GM21360 (cell line): ENCODE data around the gene SKAP2.
A peak's percentile ranks its signal among the peaks of the same experiment; 100 is the strongest.
"Not testable (repeated sequence)": the region's sequence is repeated elsewhere in the genome, so short reads cannot be mapped to it uniquely, and the experiment has no call there.

ENCODE experiments used
- ATAC-seq: cut with Tn5 transposase; IDR thresholded peaks from one replicate; pipeline ENCODE4 v1.9.1; 2021; ENCODE audit warnings: mild to moderate bottlenecking, moderate library complexity; ENCODE audit not compliant: unreplicated experiment

The SKAP2 gene

DNA sequence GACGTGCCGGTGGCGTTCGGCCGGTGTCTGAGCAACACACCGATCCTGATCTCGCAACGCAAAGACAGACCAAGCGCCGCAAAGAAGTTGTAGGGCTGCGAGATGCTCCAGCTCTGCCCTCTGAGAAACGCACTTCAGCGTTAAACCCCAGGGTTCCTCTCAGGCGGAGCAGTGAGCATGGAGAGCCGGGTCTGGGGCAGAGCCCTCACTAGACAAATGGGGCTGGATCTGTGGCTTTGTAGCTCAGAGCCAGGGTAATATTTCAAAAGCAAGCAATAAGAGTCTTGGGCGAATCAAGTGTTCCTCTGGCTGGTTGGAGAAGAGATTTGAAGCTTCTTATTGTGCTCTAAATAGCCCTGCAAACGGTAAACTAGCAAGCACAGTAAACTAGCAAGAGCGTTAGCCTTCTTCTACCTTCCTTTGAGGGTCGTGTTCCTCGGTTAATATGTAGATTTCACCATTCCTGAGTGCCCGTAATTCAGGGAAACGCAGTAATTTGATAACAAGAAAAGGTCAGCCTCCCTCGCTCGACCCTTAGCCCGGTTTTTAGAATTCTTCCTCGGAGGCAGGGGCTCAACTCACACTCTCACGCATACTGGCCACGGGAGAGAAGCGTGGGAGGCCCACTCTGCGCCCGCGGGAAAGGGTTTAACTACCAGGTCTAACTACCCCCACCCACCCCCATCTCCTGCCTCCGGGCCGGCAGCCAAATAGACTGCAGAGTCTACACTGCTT, 6.7 kb downstream of the SKAP2 start:
- peak; percentile 52 for ATAC-seq

DNA sequence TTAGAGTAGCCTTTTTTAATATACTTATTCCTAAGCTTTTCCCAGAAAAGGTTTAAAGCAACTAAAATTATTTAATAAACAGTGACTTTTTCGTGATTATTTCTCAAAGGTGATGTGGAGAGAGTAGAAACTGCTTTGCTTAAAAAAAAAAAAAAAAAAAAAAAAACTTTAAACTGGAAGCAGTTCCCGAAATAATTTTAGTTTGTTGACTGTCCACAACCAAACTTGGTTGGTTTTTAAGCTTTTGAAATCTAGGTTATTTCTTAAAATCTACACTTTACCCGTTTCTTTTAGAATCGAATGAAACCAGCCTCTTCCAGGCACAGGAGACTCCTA, 7.3 kb downstream of the SKAP2 start:
- no peak for ATAC-seq

DNA sequence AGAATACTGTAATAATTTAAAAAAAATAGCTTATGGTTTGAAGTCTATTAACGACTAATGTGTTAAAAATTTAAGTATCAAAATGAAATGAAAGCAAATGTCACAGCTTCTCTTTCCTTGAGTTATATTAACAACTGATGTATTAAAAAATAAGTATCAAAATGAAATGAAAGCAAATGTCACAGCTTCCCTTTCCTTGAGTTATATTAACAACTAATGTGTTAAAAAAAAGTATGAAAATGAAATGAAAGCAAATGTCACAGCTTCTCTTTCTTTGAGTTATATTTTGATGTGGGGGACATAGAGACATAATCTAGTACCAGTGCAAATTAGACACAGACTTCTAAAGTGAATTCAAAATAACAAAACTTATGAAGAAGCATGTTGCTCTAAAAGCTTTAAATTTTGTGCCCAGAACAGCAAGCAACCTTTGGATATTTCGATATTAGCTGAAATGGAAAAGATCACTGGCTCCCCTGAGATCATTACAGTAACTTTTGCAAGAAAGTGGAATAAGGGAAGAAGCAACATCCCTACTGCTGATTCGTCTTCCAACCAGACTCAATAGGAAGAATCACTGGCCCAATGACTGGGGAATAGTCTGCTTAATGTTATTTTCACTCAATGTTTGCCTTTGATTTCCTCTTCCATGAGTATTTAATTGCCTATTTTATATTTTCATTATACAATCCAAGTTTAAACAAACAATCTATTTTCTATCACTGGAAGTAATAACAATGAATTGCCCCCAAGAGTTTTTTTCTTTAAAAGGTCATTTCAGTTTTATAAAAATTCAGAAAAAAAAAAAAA, 8.0 kb downstream of the SKAP2 start:
- no peak for ATAC-seq

DNA sequence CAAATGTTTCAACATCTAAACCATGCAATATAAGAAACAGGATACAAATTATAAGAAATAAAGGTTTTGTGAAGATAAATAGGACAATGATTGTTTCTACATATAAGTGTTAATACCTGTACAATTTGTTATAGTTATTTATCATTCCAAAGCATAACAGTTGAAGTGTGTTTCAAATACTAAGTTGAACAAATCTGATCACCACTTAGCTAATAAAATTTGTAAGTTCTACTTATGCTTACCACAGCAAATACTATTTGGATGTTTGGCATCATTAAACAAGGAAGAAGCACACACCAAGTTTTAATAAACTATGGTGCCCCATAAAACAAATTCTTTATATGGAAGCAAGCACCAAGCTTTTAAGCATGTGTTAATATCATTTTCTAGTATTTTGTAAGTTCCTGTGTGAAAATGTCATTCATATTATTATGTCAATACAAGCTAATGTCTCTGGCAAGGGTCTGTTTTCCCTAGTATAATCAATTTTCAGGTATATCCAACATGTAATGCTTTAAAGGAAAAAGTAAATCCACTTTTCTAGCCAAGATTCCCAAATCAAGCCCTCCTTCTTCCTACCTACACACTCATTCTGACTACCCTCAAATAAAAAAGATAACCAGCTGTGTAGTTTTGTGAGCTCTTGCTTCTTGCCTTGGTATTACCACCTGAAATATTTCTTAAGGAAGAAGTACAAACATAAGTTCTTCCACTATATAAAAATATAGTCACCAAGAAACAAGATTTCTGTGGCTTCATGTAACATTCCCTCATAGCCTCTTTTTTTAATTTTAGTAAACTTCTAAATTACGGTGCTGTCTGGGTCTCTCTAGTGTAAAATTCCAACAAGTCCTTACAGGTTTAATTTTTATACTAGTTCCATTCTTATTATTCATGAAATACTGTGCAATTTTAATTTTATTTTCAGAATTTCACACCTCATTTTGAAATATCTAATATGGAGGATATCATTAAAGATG, 9.2 kb downstream of the SKAP2 start:
- no peak for ATAC-seq

DNA sequence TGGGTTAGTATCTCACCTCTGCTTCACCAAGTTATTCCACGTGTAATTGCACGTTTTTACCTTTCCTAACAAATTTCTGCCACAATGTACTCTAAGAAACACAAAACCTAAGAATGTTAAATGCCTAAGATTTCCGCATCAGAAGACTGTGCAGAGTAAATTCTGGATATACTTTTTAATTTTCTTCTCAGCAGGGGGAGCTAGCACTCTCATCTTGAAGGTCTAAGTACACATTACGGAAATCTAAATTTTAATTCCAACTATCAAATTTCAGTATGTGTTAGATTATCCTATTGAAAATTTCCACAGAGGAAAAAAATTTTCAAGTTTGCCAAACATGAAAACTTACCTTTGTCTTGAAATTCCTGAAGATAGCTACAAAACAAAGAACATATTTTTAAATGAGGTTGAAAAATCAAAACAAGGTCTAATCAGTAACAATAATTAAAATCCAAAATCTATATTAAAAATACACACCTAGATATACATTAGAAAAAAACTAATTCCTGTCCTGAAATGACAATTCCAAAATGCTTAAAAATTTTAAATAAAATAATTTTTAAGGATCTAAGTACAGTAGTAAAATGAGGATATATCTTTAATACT, 10.5 kb downstream of the SKAP2 start:
- ATAC-seq: no peak

DNA sequence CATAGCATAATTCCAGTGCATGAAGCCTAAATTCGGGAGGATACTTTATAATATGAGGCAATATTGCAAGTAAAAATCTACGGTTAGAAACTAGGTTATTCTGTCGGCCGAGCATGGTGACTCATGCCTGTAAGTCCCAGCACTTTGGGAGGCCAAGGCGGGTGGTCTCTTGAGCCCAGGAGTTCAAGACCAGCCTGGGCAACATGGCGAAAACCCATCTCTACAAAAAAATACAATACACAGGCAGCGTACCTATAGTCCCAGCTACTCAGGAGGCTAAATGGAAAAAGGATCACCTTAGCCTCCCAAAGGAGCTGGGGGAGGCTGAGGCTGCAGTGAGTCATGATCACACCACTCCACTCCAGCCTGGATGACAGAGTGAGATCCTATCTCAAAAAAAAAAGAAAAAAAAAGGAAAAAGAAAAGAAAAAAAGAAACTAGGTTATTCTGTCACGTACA, 14.2 kb downstream of the SKAP2 start:
- no peak for ATAC-seq

DNA sequence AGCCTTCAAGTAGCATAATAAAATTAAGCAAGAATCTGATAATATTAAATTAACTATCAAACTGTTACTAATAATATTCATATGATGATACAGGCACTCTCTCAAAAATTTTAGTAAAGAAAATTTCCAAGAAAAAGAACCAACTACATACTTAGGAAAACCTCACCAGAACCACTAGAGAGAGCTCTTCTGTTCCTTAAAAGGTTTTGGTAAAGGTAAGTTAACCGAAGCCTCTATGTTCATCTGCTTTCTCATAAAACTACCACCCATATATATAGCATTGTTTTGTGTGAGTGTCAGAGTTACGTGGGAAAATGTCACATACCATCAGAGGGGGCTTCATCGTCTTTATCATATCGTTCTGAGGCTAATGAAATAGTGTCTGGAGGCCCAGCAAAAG, 20.7 kb downstream of the SKAP2 start:
- ATAC-seq: no peak

DNA sequence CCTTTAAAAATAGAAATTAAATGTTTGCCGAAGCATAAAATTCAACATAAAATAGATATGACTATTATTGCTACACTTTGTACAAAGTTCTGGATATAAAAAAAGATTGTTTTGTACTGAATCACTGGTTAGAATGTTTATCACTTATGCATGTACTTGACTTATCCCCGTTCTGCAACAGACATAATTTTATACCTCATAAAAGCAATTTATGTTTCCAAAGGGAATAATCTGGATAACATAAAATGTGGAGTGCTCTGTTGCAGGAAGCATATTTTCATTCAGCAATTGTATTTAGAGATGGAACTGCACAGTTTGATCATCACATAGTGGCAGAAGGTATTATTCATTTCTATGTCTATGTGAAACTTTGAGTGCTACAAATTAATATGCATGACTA, 21.5 kb downstream of the SKAP2 start:
- ATAC-seq: no peak

DNA sequence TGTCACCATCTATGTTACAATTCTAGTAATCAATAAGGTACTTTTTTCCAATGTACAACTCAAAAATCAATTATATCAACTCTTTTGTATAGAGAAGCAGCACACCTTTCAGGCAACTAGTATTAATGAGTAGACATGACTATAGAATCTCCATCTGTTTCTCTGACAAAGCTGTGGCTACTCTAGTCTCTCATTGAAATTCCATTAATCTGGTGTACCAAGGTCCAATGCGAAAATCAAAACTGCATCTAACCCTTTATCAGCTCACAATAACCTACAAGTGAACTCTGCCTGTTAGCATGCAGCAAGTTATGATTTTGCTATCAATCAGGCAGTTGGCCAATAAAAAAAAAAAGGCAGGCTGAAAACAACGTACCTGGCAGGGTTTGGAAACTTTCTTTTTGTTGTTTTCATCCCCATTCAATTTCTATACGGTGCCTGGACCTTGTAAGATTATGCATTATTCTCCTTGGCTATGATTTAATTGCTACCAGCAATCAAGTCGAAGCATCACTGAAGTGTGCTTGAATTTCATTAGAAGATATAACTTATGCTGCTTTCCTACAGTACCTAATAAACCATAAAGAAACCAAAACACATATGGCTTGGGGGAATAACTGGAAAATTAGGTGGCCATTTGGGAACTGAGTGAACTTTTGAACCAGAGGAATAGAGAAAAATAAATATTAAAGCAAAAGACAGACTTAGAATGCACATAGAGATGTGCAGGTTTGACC, 23.2 kb downstream of the SKAP2 start:
- no peak for ATAC-seq

DNA sequence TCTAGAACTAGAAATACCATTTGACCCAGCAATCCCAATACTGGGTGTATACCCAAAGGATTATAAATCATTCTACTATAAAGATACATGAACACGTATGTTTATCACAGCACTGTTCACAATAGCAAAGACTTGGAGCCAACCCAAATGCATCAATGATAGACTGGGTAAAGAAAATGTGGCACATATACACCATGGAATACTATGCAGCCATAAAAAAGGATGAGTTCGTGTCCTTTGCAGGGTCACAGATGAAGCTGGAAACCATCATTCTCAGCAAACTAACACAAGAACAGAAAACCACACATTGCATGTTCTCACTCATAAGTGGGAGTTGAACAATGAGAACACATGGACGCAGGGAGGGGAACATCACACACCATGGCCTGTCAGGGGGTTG, 27.6 kb downstream of the SKAP2 start:
- ATAC-seq: not testable (repeated sequence)

DNA sequence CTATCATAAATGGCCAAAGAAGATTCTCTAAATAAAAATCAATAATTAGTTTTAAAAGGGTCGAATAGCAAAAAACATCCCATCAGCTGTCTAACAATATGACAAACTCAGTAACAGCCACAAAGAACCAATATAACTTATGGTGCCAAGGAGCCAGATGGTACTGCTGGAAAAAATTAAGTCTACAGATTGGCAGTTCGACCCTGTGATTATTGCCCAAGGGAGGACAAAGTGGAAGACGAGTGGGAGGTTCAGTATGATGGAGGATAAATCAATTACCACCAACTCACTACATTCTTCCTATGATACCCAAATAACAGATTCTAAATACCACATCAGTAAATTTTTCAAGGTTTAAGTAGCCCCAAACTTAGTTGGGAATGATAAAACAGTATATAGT, 49.0 kb downstream of the SKAP2 start:
- ATAC-seq: no peak

DNA sequence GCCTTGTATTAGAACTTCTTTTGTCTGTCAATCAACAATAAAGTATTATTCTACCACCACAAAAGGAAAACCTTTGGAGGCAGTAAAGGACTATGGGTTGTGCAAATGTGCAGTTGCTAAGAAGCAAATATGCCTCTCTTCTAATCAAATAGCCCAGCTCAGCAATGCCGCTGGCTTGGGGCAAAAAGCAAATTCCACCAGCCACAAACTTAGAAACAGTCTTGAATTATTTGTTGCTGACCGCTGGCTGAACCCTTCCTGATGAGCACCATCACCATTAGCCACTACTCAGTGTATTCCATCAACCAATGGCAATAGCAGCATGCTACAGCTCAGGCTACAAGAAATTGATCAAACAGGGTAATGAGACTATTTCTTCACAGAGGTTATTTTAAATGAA, 51.0 kb downstream of the SKAP2 start:
- no peak for ATAC-seq

DNA sequence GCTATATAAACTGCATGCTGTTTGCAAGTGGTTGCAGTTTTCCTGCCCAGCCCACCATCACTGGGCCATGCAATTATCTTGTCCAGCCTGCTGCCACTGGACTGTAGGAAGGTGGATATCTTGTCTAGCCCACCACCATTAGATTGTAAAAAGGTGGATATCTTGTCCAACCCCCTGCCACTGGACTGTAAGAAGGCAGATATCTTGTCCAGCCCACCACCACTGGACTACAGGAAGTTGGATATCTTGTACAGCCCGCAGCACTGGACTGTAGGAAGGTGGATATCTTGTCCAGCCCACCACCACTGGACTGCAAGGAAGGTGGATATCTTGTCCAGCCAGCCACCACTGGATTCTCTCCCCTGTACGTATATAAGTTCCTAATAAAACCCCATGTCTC, 69.8 kb downstream of the SKAP2 start:
- no peak for ATAC-seq

DNA sequence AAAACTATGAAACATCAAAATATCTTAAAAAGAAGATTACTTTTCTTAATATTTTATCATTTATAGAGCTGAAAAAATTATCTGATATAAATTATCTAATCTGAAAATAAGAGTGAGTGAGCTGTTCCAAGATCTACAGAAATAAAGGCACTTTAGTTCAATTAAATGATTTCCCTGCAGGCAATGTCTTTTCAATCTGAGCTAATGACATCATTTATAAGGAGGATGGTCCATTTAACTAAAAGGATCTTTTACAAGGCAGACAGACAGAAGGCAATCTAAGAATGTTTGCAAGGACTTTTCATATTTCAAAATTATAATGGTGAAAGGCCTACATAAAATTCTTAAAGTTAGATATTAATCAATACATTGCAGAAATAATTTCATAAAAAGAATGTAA, 71.8 kb downstream of the SKAP2 start:
- no peak for ATAC-seq

DNA sequence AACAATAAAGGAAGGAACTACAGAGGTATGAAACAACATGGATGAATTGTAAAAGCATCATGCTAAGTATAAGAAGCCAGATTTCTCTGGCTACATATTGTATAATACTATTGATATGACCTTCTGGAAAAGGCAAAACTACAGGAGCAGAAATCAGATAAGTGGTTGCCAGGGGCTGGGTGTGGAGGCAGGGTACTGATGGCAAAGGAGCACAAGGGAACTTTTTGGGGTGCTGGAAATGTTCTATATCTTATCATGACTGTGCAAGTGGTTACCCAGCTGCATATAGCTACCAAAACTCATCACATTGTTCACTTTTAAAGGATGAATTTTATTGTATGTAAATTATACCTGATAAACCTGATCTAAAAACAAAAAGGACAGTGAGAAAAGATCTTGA, 72.4 kb downstream of the SKAP2 start:
- no peak for ATAC-seq

DNA sequence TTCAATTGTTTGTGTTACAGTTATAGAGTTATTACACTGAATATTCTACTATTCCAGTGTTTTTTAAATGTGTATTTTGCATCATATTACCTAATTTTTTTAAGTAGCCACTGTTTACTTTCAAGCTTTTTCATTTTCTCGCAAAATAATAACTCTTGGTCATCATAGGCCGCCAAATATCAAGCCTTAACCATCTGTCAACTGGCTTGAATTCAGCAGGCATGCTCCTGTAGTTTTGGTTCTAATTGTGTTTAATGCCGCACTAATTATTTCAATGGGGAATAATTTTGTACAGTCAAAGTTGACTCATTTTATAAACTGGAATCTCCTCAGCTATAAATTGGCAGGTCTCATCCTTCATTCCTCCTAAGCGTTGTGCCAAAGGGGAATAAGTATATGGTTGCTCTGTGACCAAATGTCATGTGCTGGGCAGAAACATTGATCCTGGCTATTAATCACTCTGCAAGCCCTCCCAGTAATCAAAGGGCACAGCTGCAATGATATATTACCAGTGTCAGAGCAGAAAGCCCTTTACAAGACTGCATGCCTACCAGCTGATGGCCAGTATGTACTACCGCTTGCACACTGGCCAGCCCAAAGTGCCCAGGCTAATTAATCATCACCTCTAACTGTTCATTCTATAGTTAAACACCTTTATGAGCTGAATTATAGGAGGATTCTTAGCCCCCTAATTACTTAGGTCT, 74.8 kb downstream of the SKAP2 start:
- no peak for ATAC-seq

DNA sequence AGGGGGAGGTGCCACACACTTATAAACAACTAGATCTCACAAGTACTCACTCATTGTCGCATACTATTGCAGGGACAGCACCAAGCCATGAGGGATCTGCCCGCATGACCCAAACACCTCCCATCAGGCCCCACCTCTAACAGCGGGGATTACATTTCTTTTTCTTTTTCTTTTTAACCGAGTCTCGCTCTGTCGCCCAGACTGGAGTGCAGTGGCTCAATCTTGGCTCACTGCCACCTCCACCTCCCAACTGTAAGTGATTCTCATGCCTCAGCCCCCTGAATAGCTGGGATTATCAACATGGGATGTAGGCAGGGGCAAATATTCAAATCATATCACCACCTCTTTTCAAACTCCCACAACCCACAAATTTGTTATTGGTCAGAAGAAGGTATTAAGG, 76.7 kb downstream of the SKAP2 start:
- ATAC-seq: no peak

DNA sequence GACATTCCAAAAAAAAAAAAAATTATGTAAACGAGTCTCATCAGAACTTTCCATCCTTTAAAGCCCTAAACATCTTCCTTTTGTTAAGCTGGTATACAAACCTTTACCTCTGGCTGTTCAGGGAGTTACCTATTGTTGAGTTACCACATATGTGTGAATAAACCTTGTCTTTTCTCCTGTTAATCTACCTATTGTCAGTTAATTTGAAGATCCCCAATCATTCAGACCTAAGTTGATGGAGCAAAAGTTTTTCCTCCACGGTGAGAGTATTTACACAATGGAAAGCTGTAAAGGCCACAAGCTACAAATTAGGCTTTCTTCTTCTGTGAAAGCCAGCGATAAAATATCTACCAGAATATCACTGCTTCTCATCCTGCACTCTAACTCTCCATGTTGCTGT, 80.3 kb downstream of the SKAP2 start:
- no peak for ATAC-seq

DNA sequence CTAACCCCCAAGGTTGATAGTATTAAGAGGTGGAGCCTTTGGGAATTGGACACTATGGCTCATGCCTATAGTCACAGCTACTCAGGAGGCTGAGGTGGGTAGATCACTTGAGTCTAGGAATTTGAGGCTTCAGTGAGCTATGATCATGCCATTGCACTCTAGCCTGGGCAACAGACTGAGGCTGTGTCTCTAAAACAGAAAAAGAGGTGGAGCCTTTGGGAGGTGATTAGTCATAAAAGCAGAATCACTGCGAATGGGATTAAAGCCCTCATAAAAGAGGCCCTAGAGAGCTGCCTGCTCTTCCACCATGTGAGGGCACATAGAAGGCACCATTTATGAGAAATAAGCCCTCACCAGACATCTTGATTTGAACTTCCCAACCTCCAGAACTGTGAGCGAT, 81.9 kb downstream of the SKAP2 start:
- ATAC-seq: no peak
